Effector memory CD8-positive, alpha-beta T cell (primary cell): ENCODE measurements around the gene ADIRF.
"Not testable (repeated sequence)": the region's sequence is repeated elsewhere in the genome, so short reads cannot be mapped to it uniquely, and the experiment has no call there.

Experiments
- ATAC-seq: fragments of 150-1000 bp; cut with Tn5 transposase; replicated peaks from 2 replicates; pipeline ENCODE4 v1.10.0; 2021; ENCODE audit warnings: mild to moderate bottlenecking, moderate library complexity
- DNase-seq, 3 experiments: peaks; one replicate each; pipeline ENCODE4 v3.0.0; 2021
- H3K27ac Mint-ChIP-seq, 2 donors: one replicate each; pipeline ENCODE4 v1.8.0; 2022; ENCODE audit warnings: mild to moderate bottlenecking in 2 of 2, mixed read lengths in 2 of 2, moderate library complexity in 2 of 2
- H3K27me3 Mint-ChIP-seq, 2 donors: one replicate each; pipeline ENCODE4 v1.8.0; 2022; ENCODE audit warnings: mixed read lengths in 2 of 2
- H3K36me3 Mint-ChIP-seq: one replicate; pipeline ENCODE4 v1.8.0; 2022; ENCODE audit warnings: mild to moderate bottlenecking, moderate library complexity, mixed read lengths; ENCODE audit not compliant: insufficient read depth
- H3K4me1 Mint-ChIP-seq, 2 donors: one replicate each; pipeline ENCODE4 v1.8.0; 2022; ENCODE audit warnings: low read depth in 2 of 2, mixed read lengths in 2 of 2
- H3K4me3 Mint-ChIP-seq, 2 donors: one replicate each; pipeline ENCODE4 v1.8.0; 2022; ENCODE audit warnings: mild to moderate bottlenecking in 2 of 2, mixed read lengths in 2 of 2, moderate library complexity in 2 of 2
- H3K9me3 Mint-ChIP-seq, 2 donors: one replicate each; pipeline ENCODE4 v1.8.0; 2022; ENCODE audit warnings: mixed read lengths in 2 of 2
- total RNA-seq, 9 experiments: gene quantifications; one replicate each; lab custom pipeline; 2026; lab: John Stamatoyannopoulos, UW

Gene ADIRF
- total RNA-seq, result 0 reads per million in 9 experiments

DNA sequence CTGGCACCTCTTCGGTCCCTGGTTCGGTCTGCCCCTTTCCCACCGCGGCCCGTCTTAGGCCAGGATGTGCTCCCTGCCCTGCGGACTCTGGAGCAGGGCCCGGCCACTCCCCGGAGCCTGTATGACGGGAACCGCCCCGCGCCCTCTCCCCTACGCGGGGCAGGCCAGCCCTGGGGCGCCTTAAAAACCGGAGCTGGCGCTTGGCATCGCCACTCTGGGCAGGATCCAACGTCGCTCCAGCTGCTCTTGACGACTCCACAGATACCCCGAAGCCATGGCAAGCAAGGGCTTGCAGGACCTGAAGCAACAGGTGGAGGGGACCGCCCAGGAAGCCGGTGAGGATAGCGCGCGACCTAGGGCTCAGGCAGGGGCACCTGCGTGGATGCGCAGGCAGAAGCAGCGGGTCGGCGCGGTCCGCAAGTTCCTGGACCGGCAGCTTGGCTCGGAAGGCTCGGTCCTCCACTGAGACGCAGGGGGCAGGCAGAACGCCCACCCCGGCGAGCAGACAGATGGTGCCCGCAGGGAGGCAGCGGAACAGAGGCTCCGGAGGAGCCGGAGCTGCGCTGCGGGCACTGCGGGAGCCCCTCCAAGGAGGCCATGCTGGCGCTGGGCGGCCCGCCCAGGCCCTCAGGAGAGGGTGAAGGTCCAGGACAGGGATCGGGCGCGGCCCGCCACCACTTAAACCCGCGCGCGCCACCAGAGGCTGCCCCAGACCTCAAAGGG, at the start of gene ADIRF:
Gene ADIRF (plus strand): TSS at position 212 of the 723 bp plus-strand sequence. CDS start 63 bp downstream, at position 275.
- peaks cover 21 to 25% of the 10 kb centered on the region in 2 donors for H3K4me1 Mint-ChIP-seq
- H3K36me3 Mint-ChIP-seq, result peaks cover 23% of the 10 kb centered on the region
- DNase-seq (no peak), ATAC-seq (no peak)
- H3K27me3 Mint-ChIP-seq, result no peaks in the 10 kb centered on the region
- H3K27ac Mint-ChIP-seq, result no peak within 1 kb of the TSS
- H3K4me3 Mint-ChIP-seq, result peak within 1 kb of the TSS in 1 of 2 donors; percentile 23
- H3K9me3 Mint-ChIP-seq, result no peaks in the 10 kb centered on the region

DNA sequence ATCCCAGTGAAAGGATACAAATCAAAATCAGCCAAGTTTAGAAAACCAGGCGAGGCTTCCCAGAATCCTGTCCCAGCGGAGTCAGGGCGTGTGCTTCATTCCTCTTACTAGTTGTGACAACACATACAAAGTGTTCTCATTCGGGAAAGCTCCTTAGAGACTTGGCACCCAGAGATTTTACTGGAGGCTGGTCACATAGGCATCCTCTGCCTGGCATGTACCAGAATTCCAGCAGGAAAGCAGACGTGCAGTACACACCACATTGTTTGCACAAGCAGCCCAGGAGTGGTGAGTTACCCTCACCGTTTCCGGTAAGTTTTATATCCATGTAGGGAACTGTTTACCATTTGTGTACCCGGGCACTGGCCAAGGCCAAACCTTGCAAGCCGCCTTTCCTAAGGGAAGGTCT, 45.7 kb upstream of the ADIRF start:
- no peak overlapping the region for H3K4me3 Mint-ChIP-seq
- no peaks in the 10 kb centered on the region for H3K27me3 Mint-ChIP-seq
- no peak for DNase-seq
- H3K9me3 Mint-ChIP-seq, result no peaks in the 10 kb centered on the region
- no peak overlapping the region for H3K27ac Mint-ChIP-seq
- peaks cover 15% of the 10 kb centered on the region for H3K36me3 Mint-ChIP-seq
- H3K4me1 Mint-ChIP-seq, result no peaks in the 10 kb centered on the region
- no peak for ATAC-seq

DNA sequence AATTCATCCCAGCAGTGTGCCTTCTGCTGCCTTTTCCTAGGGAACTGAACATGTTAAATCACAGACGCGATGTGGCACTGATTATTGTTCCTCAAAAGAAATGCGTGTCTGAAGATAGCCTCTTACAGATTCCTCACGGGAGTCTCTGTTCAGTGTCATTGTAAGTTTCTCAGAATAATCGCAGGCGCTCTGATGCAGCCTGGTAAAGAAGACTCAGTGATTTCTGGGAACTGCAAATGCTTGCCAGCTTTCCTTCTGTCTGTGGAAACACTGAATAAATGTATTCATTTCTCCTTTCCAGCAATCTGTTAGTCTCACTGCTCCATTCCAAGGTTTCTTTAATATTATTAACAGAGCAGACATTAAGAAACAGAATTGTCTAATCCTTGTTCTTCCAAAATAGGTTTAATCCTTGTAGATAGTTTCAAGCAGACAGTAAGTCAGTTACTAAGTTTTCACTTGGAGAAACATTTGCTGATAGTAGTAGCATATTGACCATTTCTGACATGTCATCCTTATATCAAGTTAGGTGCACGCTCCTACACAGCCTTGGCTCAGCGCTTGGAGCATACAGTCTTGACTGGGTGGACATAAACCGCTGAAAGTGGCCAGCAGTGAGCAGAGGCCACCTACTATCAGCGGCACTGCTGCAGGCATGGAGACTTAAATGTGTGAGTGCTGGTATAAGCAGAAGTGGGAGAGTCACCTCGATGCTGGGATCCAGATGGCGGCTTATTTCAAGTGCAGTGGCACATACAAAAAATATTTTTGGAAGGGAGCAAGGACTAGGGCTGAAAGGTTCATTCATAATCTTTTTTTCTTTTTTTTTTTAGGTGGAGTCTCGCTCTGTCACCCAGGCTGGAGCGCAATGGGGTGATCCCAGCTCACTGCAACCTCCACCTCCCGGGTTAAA, 38.6 kb upstream of the ADIRF start:
- H3K27me3 Mint-ChIP-seq, result no peaks in the 10 kb centered on the region
- DNase-seq, result no peak
- no peaks in the 10 kb centered on the region for H3K4me1 Mint-ChIP-seq
- no peak overlapping the region for H3K4me3 Mint-ChIP-seq
- no peak overlapping the region for H3K27ac Mint-ChIP-seq
- peaks cover 5% of the 10 kb centered on the region for H3K36me3 Mint-ChIP-seq
- no peak for ATAC-seq
- no peaks in the 10 kb centered on the region for H3K9me3 Mint-ChIP-seq

DNA sequence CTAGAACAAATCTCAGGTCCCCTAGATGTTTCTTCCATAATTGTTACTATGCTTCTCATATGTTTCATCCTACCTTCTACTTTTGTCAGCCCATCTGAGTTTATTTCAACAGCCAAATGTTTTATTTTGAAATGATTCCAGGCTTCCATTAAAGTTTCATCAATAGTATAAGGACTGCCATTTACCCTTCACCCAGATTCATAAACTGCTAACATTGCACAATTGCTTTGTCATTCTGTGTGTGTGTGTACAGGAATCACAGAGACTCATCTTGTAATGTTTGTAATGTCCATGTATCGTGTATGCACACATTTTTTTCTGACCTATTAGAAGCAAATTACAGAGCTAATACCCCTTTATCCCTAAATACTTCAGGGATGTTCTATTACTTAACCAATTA, 36.4 kb upstream of the ADIRF start:
- Mint-ChIP-seq H3K9me3 (no peaks in the 10 kb centered on the region), H3K36me3 (peaks cover 5% of the 10 kb centered on the region), H3K4me1 (no peaks in the 10 kb centered on the region), H3K27ac (peak overlapping the region in 1 of 2 donors; percentile 11), H3K4me3 (no peak overlapping the region), H3K27me3 (no peaks in the 10 kb centered on the region)
- no peak for DNase-seq
- ATAC-seq, result no peak

DNA sequence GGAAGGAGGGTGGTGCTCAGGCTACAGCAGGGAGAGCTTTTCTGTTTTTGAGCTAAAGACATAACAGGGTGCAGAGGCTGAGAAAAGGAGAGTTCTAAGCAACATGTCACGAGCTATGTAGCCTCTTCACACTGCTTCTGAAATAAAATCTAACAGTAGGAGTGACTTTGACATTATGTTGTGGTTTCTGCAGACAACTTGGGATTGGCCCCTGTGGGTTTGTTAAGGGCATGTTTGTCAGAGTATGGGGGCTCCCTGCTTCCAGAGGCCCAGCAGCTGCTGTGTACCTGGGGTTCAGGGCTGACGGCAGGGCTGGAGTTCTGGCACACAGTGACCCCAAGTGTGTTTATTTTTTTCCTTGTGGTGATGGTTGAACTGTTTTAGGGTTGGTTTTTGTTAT, 35.6 kb upstream of the ADIRF start:
- peak overlapping the region in 1 of 2 donors; percentile 22 for H3K27ac Mint-ChIP-seq
- no peaks in the 10 kb centered on the region for H3K27me3 Mint-ChIP-seq
- DNase-seq, result no peak
- H3K4me3 Mint-ChIP-seq, result no peak overlapping the region
- H3K9me3 Mint-ChIP-seq, result no peaks in the 10 kb centered on the region
- ATAC-seq, result no peak
- no peaks in the 10 kb centered on the region for H3K4me1 Mint-ChIP-seq
- peaks cover 5% of the 10 kb centered on the region for H3K36me3 Mint-ChIP-seq

DNA sequence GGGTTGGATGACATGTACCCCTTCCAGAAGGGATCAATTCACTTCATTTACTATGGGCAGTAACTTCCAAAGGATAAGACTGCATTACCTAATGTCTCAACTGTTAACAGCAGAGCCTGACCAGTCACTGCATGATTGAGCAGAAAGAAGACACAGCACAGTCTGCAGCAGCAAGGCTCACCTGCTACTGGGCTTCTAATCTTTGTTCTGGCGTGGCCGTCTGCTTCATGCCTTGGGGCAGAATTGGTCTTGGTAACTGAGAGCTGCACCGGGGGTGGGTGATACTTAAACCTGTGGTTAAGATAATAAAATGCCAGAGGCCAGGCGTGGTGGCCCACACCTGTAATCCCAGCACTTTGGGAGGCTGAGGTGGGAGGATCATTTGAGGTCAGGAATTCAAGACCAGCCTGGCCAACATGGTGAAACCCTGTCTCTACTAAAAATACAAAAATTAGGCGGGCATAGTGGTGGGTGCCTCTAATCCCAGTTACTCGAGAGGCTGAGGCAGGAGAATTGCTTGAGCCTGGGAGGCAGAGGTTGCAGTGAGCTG, 34.0 kb upstream of the ADIRF start:
- not testable (repeated sequence) for H3K27ac Mint-ChIP-seq, H3K27me3 Mint-ChIP-seq, H3K4me1 Mint-ChIP-seq, DNase-seq, ATAC-seq, H3K4me3 Mint-ChIP-seq, H3K9me3 Mint-ChIP-seq
- peaks cover 10% of the 10 kb centered on the region for H3K36me3 Mint-ChIP-seq

DNA sequence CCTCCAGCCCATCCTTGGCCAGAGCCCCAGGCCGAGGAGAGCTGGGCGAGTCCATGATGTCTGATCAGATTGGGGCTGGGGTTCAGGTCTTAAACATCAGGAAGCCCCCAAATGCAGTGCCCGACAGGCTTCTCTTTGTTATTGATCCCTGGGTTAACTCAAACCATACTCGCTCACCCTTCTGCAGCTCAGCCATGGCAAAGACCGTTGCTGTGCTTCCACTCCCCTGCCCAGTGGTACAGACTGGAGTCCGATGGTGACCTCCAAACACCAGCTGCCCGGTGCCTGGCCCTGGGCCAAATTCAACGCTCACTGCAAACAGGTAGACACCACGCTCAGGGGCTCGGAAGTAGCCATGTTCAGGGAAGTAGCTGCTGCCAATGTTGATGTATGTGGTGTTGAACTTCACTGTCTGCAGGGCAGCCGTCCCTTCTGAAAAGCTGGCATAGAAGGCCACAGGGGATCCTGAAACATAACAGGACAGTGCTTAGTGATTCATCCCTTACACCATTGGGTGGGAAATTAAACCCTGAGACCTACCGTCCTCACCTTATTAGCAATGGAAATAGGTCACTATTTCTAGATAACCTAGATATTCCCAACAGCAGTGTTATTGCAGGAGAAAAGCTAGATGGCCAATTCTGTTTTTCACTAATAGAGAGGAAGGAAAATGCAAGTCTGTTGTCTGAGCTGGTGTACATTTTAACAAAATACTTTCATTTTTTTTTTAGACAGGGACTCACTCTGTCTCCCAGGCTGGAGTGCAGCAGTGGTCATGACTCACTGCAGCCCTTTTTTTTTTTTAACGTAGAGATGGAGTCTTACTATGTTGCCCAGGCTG, 31.4 kb upstream of the ADIRF start:
- H3K36me3 Mint-ChIP-seq, result peaks cover 15% of the 10 kb centered on the region
- ATAC-seq, result no peak
- no peak overlapping the region for H3K4me3 Mint-ChIP-seq
- no peak for DNase-seq
- no peaks in the 10 kb centered on the region for H3K9me3 Mint-ChIP-seq
- no peak overlapping the region for H3K27ac Mint-ChIP-seq
- no peaks in the 10 kb centered on the region for H3K27me3 Mint-ChIP-seq
- H3K4me1 Mint-ChIP-seq, result peaks cover 0 to 2% of the 10 kb centered on the region in 2 donors

DNA sequence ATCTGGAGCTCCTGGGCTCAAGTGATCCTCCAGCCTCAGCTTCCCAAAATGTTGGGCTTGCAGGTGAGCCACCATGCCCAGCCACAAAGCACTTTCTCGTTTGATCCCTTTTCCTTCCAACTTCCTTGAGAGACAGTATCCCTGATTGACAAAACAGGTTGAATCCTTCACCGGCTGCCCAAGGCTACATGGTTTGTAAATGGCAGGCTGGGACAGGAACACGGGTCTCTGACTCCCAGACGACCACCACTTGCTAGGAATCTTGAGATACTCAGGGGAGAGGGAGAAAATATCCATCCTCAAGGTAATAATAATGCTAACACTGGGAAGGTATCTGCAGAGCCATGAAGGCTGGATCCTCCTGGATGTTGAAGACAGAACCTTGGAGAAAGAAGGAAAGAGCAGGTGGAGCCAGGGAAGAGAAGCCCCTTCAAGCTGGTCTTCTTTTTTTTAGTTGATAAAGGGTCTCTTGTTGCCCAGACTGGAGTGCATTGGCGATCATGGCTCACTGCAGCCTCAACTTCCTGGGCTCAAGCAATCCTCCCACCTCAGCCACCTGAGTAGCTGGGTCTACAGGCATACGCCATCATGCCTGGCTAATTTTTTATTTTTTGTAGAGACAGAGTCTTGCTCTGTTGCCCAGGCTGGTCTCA, 30.7 kb upstream of the ADIRF start:
- ATAC-seq, result no peak
- peaks cover 15% of the 10 kb centered on the region for H3K36me3 Mint-ChIP-seq
- H3K27ac Mint-ChIP-seq, result no peak overlapping the region

DNA sequence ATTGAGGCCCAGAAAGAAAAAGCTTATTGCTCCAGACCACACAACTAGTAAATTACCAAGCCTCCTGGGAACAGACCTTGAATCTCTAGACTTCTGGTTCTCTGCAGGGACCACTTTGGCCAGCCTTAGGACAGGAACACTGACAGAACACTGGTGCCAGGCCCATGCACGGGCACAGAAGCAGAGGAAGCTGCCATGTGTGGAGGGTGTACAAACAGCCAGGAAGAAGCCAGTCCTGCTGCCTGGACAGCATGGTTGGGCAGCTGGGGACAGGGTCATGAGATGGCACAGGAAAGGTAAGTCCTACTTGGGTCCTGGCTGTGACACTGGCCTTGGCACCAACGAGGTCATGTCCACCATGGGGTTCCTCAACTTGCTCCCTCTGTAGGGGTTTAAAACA, 30.0 kb upstream of the ADIRF start:
- Mint-ChIP-seq H3K4me1 (peaks cover 0 to 2% of the 10 kb centered on the region in 2 donors), H3K9me3 (no peaks in the 10 kb centered on the region), H3K4me3 (no peak overlapping the region), H3K27ac (no peak overlapping the region), H3K36me3 (peaks cover 15% of the 10 kb centered on the region), H3K27me3 (no peaks in the 10 kb centered on the region)
- ATAC-seq (no peak), DNase-seq (no peak)

More for the DNA sequence above, 30.7 kb upstream of the ADIRF start:
- Mint-ChIP-seq H3K9me3 (no peaks in the 10 kb centered on the region), H3K27me3 (no peaks in the 10 kb centered on the region), H3K4me1 (peaks cover 0 to 2% of the 10 kb centered on the region in 2 donors), H3K4me3 (no peak overlapping the region)
- DNase-seq, result no peak

DNA sequence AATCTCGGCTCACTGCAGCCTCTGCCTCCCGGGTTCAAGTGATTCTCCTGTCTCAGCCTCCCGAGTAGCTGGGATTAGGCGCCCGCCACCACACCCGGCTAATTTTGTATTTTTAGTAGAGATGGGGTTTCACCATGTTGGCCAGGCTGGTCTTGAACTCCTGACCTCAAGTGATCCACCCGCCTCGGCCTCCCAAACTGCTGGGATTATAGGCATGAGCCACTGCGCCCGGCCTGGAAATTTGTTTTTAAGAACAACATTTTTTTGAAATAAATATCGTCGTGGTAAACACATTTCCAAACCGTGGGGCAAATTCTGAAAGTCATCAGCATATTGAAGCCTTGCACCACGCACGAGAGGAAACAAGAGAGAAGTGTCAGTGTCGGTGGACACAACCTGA, 28.2 kb upstream of the ADIRF start:
- Mint-ChIP-seq H3K27ac (peak overlapping the region in 1 of 2 donors; percentile 67), H3K4me3 (peak overlapping the region; percentile 59 to 70), H3K36me3 (peaks cover 15% of the 10 kb centered on the region)
- ATAC-seq, H3K27me3 Mint-ChIP-seq, H3K9me3 Mint-ChIP-seq, H3K4me1 Mint-ChIP-seq, DNase-seq: not testable (repeated sequence)

DNA sequence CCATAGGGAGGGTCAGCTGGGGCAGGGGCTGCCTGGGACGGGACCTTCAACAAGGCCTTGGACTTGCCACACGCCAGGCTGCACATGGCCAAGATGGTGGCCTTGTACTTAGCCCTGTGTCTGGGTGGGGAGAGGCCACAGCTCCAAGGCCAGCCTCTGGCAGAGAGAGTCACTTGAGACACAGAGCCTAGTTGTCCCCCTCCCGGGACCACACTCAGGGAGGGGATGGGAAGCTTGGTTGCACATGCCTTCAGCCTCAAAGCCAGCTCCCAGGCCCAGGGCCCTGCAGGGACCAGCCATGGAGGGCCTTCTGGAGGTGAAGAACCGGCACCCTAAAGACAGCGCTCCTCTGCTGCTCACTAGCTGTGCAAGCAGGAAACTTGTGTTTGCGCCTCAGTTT, 27.6 kb upstream of the ADIRF start:
- H3K36me3 Mint-ChIP-seq, result peaks cover 15% of the 10 kb centered on the region

DNA sequence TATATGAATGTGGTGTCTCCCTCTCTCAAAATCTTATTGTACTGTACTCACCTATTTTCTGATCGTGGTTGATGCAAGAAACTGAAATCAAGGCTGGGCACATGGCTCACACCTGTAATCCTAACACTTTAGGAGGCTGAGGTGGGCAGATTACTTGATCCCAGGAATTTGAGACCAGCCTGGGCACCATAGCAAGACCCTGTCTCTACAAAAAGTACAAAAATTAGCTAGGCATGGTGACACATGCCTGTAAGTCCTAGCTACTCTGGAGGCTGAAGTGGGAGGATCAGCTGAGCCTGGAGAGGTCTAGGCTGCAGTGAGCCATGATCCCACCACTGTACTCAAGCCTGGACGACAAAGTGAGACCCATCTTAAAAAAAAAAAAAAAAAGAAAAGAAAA, 26.9 kb upstream of the ADIRF start:
- Mint-ChIP-seq H3K27me3 (peaks cover under 1 to 4% of the 10 kb centered on the region in 2 donors), H3K4me3 (no peak overlapping the region), H3K4me1 (peaks cover 0 to 2% of the 10 kb centered on the region in 2 donors), H3K36me3 (peaks cover 15% of the 10 kb centered on the region), H3K27ac (no peak overlapping the region), H3K9me3 (no peaks in the 10 kb centered on the region)
- no peak for ATAC-seq
- no peak for DNase-seq

More for the DNA sequence above, 27.6 kb upstream of the ADIRF start:
- Mint-ChIP-seq H3K27ac (no peak overlapping the region), H3K27me3 (no peaks in the 10 kb centered on the region), H3K4me1 (peaks cover 0 to 2% of the 10 kb centered on the region in 2 donors), H3K4me3 (no peak overlapping the region), H3K9me3 (no peaks in the 10 kb centered on the region)
- no peak for ATAC-seq
- no peak for DNase-seq
